HG03354 (cell line): ENCODE data around the gene LGALS9C.
"Not testable (repeated sequence)": the region's sequence is repeated elsewhere in the genome, so short reads cannot be mapped to it uniquely, and the experiment has no call there.

ENCODE experiments used
- ATAC-seq: cut with Tn5 transposase; IDR thresholded peaks from one replicate; pipeline ENCODE4 v1.9.1; 2021; ENCODE audit warnings: mild to moderate bottlenecking; ENCODE audit not compliant: unreplicated experiment, poor library complexity, severe bottlenecking

Gene LGALS9C

DNA sequence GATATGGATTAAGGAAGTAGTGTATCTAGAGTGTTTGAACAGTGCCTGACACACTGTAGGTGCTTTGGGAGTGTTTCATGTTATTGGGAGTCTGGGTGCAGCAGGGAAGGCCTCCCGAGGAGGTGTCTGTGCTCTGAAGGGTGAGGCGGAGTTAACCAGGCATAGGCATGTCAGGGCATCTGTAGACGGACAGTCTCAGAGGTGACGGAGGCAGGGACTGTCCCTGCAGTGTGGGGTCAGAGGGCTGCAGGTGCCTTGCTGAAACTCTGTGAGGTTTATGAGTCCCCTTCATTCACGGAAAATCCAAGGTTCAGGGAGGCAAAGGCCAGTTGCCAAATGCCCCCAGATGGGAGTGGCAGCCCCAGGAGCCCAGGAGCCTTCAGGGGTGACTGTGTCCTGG is 778 bp downstream of the LGALS9C start:
- not testable (repeated sequence) for ATAC-seq

DNA sequence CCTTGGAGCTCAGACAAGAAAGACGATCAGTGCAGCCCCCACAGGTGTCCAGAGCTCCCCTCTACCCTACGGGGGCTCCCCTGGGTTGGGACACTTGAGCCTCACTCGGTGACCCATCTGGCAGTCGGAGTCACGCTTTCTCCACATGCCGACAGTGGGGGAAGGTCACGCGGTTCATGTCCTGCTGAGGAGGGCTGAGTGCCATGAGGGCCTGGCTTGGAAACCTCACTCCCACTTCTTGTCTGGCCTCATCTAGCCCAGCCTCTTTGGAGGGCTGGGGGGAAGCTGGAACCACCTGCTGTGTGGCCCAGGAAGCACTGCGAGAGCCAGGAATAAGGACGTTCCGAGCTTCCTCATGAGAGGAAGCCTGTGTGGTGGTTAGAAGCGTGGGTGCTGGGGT is 1.8 kb downstream of the LGALS9C start:
- ATAC-seq = not testable (repeated sequence)

DNA sequence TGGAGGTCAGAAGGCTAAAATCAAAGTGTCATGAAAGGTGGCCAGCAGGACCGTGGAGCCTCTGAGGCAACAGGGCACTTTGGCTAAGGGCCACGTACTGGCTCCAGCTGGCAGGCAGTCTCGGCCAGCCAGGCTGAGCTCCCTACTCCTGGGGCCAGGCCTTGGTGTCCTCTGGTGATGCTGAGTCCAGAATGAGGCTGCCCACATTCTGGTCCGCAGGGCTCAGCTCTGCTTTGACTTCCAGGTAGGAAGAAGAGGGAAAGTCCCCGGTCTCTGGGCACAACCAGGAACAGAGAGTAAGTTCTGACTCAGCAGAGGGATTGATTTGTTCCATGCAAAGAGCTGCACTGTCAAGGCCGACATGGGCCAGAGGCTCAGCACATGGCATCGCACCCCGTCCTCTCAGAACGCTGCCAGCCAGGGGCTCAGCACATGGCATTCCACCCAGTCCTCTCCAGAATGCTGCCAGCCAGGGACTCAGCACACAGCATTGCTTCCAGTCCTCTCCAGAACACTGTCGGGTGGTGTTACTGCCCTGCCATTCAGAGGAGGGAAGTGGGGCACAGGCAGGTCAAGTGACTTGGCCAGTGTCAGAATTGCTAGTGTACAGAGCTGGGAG is 2.5 kb downstream of the LGALS9C start:
- not testable (repeated sequence) for ATAC-seq

DNA sequence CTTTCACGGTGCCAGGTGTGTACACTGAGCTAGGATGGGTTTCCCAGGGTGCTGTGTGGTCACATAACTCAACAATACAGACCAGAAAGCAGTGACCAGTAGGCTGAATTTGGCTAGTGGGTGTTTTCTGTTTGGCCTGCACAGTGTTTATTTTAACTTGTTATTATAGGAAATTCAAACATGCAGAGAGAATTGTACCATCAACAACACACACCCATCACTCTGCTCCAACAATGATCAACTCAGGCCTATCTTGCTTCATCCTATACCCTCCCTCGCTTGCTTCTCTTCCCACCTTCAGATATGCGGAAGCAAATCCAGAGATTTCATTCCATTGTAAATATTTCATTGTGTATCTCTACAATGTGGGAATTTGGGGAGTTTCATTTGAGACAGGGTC is 5.2 kb downstream of the LGALS9C start:
- ATAC-seq = not testable (repeated sequence)

DNA sequence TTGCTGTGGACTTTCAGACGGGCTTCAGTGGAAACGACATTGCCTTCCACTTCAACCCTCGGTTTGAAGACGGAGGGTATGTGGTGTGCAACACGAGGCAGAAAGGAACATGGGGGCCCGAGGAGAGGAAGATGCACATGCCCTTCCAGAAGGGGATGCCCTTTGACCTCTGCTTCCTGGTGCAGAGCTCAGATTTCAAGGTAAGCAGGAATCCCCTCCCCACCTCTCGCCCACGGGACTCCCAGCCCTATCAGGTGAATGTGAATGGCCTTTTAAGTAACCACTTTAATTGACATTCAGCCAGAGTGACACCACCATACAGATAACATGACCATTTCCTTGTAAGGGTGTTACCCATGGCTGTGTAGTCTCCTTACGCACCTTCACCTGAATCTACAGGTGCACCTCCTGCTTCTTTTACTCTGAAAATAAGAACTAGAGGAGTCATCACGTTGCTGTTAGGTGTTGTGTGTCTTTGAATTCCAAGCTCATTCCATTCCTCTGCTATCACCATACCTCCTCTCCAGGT is 9.4 kb downstream of the LGALS9C start:
- not testable (repeated sequence) for ATAC-seq

DNA sequence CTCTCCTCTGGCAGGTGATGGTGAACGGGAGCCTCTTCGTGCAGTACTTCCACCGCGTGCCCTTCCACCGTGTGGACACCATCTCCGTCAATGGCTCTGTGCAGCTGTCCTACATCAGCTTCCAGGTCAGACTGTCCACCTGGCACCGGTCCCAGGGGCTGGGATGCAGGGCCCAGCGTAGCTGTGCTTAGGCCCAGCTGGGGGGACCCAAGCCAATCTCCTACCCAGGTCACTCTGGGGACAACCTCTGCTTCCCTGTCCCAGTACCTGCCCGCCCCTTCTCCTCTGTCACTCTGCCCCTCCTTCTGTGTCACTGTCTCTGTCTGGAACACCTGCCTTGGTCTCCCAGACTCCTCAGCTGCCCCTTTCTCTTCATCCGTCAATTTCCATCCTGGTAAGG is 11.0 kb downstream of the LGALS9C start:
- not testable (repeated sequence) for ATAC-seq

DNA sequence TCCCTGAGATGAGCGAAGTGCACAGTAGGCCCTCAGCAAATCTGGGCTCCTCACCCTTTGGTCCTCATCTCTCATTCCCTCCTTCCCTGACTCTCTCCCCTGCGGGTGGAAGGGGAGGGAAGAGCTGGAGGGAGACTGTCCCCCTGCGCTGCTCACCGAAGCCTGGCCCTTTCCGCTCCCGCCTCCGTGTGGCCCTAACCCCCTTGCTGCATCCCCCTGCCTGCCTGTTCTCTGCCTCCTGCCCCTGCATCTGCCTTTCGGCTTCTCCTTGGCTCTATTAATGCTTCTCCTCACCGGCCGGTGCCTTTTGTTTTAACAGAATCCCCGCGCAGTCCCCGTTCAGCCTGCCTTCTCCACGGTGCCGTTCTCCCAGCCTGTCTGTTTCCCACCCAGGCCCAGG is 12.0 kb downstream of the LGALS9C start:
- not testable (repeated sequence) for ATAC-seq

DNA sequence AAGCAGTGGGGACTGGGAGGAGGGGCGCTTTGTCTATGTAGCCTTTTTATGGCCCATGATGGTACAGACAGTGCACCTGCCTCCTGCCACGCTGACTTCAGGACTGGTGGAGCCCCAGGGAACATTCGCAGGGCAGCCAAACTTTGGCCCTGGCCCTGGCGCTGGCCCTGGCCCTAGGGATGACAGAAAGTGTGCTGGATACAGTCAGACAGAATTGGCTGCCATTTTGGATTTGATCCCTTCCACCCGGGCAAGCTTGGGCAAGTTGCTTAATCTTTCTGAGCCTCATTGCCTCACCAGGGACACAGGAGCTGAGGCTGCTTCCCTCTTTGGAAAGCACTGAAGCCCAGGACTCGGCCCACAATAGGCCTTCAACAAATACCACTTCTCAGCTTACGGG is 13.4 kb downstream of the LGALS9C start:
- not testable (repeated sequence) for ATAC-seq

DNA sequence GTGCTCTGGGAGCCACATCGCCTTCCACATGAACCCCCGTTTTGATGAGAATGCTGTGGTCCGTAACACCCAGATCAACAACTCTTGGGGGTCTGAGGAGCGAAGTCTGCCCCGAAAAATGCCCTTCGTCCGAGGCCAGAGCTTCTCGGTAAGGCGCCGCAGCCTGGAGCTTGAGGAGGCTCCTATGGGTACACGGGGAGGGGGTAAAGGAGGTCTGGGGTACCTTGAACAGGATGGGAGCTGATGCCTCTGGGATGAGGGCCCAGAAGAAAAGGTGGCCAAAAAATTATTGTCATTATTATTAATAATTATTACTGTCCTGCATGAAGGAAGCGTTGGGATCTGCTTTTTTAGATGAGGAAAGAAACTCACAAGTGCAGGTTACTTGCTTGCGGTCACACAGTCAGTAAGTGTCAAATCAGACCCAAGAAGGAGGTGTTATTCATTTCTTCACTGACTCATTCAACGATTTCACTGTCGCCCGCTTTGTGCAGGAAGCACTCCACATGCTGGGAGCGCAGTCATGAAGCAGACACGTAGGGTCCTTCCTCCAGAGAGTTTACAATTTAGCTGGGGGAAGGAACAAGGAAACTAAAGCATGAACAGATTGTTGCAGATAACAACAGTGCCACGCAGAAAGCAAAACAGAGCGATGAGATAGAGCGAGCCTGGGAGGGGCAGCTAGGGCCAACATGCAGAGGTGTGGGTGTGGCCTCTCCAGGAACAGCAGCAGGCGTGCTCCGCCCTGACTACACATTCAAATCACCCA is 16.3 kb downstream of the LGALS9C start:
- ATAC-seq = not testable (repeated sequence)

DNA sequence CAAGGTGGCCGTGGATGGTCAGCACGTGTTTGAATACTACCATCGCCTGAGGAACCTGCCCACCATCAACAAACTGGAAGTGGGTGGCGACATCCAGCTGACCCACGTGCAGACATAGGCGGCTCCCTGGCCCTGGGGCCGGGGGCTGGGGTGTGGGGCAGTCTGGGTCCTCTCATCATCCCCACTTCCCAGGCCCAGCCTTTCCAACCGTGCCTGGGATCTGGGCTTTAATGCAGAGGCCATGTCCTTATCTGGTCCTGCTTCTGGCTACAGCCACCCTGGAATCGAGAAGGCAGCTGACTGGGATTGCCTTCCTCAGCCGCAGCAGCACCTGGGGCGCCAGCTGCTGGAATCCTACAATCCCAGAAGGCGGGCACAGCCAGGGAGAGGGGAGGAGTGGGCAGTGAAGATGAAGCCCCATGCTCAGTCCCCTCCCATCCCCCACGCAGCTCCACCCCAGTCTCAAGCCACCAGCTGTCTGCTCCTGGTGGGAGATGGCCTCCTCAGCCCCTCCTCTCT is 17.7 kb downstream of the LGALS9C start:
- ATAC-seq = not testable (repeated sequence)

DNA sequence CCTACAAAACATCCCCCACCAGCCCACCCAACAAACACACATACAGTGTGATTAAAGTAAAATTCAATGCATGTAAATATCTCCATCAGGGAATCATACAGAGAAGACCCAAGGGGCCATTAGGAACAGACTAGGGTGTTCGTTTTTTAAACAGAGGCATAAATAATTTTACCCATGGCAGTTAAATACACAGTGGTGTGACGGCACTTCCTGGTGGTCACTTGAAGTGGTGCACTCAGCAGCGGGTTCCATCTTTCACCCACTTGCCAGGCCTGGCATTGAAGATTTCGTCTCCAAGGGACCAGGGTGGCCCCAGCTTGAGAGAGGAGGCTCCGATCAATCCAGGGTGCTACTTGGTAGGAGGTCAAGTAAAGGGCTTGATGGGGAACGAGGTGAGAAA is 20.5 kb downstream of the LGALS9C start:
- ATAC-seq = not testable (repeated sequence)

DNA sequence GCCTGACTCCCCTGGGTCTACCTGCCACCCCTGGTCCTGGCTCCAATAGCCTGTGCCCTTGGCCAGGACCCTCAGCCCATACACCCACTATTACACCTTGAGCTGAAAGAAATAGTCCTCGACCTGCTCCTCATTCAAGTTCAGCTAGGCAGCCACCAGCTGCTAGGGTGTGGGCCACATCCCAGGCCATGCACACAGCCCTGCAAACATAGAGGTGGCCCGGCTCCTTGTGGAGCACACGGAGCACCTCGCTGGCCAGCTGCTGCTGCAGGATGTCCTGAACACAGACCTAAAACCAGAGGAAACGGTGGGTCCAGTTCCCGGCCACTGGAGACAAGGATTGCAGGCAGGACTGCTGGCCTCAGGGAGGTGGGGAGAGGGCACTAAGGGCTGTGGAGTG is 22.5 kb downstream of the LGALS9C start:
- ATAC-seq = not testable (repeated sequence)

DNA sequence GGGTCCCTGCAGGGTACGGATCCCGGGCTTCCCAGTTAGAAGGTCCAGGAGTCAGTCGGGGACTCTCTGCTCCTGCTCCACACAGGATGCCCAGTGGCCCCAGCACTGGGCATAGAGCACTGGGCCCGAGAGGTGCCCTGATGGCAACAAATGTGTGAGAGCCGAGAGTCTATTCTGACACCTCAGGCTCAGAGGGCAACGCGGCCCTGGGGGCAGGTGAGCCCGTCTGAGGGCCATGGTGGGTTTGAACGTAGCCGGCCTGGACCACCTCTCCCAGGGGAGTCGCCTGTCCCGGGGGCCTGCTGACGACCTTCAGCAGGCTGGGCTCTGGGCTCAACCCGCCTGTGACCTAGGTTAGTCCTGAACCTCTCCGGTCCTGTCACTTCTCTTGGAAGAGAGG is 23.2 kb downstream of the LGALS9C start:
- ATAC-seq = not testable (repeated sequence)

DNA sequence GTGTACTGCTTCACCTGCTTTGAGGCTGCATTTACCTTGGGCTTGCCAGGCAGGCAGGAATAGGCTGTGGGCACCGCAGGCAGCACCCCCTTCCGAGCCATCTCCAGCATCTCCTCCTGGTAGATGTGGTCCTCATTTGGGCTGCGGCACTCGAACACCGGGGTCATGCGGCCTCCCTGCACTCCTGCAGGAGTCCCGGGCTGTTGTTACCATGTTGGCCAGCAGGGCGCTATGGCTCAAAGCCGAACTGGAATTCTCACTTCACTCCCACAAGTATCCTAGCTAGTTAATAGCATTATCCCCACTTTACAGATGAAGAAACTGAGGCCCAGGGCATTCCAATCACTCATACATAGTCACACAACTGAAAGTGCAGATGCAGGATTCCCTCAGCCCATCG is 23.7 kb downstream of the LGALS9C start:
- ATAC-seq = not testable (repeated sequence)

DNA sequence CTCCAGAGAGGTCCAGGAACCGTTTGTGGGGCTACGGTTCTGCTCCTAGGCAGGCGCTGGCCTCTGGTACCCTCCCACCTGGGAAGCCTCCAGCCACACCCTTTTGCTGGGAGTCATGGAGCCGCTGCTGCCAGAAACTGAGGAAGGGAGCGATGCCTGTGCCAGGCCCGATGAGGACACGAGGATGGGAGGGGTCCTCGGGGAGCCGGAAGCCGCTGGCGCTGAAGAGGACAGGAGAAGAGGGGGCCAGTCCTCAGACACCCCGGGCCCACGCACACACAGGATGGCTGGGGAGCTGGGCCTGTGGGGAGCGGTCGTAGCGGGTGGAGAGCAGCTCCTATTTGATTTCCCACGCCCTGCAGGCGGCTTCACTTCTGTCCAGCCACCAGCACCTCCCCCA is 24.2 kb downstream of the LGALS9C start:
- ATAC-seq = not testable (repeated sequence)

DNA sequence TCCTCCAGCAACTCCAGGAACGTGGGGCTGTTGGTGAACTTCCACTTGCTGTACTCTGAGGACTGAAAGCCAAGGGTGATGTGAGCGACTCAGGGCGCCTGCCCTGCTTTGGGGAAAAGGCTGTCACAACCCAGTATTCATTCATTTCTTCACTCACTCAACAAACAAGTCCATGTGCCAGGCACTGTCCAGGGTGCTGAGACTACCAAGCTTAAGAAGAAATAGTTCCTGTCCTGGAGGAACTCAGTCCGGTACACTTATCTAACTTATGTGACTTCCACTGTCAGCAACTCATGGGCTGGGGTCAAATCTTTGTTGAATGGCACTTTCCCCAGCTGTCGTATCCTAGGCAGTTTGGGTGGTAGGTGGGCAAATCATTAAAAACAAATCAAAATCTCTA is 26.6 kb downstream of the LGALS9C start:
- not testable (repeated sequence) for ATAC-seq

DNA sequence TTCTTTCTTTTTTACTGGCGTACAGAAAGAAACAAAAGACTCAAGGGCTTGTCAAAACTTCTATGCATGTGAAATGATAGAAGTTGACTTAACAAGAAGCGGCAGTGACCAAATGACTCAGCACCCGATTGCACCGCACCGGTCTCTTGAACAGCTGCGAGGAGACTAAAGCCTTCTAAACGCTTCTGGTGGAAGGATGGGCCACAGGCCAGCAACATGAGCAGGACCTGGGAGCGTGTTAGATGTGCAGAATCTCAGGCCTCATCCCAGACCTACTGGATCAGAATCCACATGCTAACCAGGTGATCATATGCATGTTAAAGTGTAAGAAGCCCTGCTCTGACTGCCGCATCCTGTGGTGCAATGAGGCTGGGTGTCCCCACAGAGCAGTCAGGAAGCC is 31.1 kb downstream of the LGALS9C start:
- ATAC-seq = not testable (repeated sequence)

DNA sequence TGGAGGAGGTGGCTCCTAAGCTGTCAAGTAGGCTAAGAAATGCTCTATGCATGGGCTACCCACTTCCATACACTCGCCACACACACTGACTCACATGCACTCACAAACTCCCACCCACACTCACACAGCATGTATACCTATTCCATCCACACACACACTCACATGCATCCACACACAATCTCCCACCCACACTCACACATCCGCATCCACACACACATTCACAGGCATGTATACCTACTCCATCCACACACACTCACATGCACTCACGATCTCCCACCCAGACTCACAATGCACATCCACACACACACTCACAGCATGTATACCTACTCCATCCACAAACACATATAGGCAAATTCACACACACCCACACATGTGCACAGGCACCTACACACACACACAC is 32.1 kb downstream of the LGALS9C start:
- ATAC-seq = not testable (repeated sequence)

DNA sequence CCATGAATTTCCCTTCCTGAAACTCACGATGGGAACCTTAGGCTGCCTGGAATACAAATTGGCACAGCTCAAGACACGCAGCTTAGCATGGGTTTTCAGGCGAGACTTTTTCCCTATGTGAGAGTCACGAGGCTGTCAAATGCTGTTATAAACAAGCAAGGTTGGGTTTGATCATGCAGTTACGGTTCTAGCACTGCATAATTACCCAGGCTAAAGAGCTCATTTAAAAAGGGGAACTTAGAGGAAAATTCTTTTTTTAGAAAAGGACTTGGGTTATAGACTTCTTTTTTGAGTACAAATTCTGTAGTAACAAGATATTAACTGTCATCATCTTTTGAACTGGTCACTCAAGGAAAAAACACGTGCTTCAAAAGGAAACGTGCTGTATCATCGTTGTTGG is 44.5 kb downstream of the LGALS9C start:
- ATAC-seq = not testable (repeated sequence)

DNA sequence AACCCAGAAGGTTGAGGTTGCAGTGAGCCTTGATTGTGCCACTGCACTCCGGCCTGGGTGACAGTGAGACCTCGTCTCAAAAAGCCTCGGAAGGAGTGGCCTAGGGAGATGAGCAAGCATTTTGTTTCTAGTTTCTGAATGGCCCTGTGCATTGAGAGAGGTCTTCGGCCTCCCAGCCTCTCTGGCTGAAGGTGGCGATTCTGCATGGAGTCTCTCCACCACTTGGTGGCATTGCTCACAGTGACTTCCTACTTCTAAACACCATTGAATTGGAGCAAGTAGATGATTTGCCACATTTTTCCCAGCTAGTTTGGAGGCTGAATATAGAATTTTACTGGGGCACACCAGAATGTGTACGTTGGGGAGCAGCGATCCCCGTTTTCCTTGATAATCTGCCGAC is 48.4 kb downstream of the LGALS9C start:
- not testable (repeated sequence) for ATAC-seq
